OCI-LY1 (cell line): Measurements from ENCODE around the gene CORO2B.

Source experiments
- CTCF ChIP-seq: fragments of 200-600 bp; sonication (generic), shearing (Covaris generic); IDR thresholded peaks from 2 replicates; pipeline ENCODE4 v1.5.1; 2017; ENCODE audit warnings: mild to moderate bottlenecking, antibody characterized with exemption, low read length, moderate library complexity, mixed read lengths
- EZH2 ChIP-seq: fragments of 200-600 bp; sonication (generic), shearing (Covaris generic); IDR thresholded peaks from 2 replicates; pipeline ENCODE4 v1.8.0; 2017; ENCODE audit warnings: borderline replicate concordance, mixed run types, mild to moderate bottlenecking, antibody characterized with exemption, low read length, moderate library complexity, mixed read lengths

GRCh38 chr15:68654786-68655560, 76.2 kb downstream of the CORO2B start:
- no peak for TF ChIP-seq CTCF
- TF ChIP-seq EZH2, result no peak
